ENCODE measurements around the gene DENND2C.

- TF ChIP-seq POLR2AphosphoS5 (IDR thresholded peaks at IDR 0.05), result no peak
- TF ChIP-seq, protein P1, sequence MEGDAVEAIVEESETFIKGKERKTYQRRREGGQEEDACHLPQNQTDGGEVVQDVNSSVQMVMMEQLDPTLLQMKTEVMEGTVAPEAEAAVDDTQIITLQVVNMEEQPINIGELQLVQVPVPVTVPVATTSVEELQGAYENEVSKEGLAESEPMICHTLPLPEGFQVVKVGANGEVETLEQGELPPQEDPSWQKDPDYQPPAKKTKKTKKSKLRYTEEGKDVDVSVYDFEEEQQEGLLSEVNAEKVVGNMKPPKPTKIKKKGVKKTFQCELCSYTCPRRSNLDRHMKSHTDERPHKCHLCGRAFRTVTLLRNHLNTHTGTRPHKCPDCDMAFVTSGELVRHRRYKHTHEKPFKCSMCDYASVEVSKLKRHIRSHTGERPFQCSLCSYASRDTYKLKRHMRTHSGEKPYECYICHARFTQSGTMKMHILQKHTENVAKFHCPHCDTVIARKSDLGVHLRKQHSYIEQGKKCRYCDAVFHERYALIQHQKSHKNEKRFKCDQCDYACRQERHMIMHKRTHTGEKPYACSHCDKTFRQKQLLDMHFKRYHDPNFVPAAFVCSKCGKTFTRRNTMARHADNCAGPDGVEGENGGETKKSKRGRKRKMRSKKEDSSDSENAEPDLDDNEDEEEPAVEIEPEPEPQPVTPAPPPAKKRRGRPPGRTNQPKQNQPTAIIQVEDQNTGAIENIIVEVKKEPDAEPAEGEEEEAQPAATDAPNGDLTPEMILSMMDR (IDR thresholded peaks at IDR 0.05), result no peak
Measured at GRCh38 chr1:114648503-114648902, 21.3 kb downstream of the DENND2C start.

Data from sigmoid colon (tissue), 4 donors.